ENCODE results near the gene CEND1.
A peak's percentile ranks its signal among the peaks of the same experiment; 100 is the strongest.

CEND1 gene

DNA sequence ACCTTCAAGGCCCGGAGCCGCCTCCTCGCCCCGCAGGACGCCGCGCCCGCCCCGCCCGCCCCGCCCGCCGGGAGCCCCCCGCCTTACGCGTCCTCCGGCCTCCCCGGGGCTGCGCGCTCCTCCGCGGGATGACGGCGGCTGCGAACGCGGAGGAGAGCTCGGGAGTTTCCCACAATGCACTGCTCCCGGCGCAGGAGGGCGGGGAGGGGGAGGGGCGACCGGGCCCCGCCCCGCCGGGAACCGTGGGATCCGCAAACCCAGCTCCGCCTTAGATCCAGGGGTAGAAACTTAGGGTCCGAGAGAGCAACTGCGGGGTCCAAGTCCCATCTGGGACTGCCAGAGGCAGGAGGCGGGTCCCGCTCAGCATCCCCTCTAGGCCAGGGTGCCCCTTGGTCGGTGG lies at the start of gene CEND1:
Gene CEND1, minus strand, starts transcription at position 148 of the 400 bp plus-strand sequence. CDS start 1,514 bp downstream, outside the sequence.
- no peak for DNase-seq (ENCODE audit: low spot score)

DNA sequence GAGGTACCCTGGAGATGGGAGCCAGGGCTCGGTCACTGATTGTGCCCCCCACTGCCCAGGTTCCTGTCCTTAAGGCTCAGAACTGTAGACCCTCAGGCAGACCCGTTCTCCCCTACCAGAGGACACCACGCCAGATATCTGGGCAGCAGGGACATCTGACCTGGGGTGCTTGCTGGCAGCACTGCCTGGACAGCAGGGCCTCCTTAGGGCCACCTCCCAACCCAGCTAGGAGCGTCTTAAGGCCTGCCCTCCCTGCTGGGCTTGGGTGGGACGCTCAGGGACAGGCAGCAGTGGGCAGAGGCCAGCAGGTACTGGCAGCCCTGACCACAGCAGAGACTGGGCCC lies 49.4 kb upstream of the CEND1 start:
- no peak for DNase-seq (ENCODE audit: low spot score)

DNA sequence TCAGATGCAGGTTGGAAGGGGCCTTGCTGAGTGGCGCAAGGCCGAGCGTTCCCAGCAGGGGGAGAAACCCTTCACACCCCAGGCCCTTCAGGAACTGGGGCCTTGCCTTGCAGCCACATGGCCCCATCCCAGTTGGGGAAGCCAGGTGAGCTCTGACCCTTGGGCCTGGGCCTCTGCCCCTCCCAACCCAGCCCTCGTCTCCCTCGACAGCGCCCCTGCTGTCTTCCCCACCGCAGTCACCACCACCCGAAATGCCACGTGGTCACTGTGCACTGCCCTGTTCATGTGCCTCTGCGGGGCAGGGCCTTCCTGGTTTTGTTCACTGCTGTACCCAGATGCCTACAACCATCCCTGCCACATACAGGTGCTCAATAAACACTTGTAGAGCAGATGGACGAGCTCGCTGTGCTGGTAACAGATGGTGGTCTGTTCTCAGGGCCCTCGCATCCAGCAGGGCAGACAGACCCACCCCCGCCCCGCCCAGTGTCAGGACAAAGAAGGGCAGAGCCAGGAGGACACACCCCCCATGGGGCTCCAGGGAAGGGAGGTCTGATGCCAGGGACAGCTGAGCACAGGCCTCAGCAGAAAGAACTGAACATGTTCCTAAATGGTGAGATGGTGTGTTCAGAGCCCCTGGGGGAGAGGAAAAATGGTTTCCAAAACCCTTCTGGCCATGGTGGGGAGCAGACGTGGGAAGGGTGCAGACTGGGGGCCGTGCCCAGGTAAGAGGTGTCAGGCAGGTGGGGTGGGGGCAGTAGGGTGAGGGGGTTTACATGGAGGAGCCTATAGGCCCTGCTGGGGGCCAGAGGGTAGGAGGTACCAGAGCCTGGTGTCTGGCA lies 48.8 kb upstream of the CEND1 start:
- no peak for DNase-seq (ENCODE audit: low spot score)

DNA sequence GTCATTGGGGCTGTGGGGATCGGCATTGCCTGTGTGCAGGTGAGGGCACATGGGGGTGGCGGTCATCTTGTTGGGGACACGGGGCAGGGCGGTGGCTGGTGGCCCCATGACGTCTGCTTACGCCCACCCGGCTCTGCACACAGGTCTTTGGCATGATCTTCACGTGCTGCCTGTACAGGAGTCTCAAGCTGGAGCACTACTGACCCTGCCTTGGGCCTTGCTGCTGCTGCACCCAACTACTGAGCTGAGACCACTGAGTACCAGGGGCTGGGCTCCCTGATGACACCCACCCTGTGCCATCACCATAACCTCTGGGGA lies 48.1 kb upstream of the CEND1 start:
- DNase-seq (ENCODE audit: low spot score): no peak

DNA sequence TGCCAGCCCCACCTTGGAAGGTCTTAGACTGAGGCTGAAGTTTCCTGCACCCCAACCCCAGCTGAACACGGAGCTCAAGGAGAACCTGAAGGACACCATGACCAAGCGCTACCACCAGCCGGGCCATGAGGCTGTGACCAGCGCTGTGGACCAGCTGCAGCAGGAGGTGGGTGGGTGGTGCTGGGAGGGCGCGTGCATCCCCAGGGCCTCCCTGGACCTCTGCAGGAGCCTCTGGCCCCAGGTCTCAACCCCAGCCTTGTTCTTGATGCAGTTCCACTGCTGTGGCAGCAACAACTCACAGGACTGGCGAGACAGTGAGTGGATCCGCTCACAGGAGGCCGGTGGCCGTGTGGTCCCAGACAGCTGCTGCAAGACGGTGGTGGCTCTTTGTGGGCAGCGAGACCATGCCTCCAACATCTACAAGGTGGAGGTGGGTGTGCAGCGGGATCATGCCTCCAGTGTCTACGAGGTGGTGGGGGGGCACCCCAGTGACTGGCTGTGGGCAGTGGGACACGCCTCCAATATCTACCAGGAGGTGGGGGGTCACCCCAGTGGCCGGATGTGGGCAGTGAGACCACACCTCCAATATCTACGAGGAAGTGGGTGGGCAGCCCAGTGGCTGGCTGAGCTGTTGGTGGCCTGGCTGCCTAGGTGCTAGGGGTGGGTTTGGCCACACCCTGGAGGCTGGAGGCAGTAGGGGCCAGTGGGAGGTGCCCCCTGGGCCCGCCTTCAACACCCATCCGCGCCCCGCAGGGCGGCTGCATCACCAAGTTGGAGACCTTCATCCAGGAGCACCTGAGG lies 47.5 kb upstream of the CEND1 start:
- DNase-seq (ENCODE audit: low spot score): no peak

DNA sequence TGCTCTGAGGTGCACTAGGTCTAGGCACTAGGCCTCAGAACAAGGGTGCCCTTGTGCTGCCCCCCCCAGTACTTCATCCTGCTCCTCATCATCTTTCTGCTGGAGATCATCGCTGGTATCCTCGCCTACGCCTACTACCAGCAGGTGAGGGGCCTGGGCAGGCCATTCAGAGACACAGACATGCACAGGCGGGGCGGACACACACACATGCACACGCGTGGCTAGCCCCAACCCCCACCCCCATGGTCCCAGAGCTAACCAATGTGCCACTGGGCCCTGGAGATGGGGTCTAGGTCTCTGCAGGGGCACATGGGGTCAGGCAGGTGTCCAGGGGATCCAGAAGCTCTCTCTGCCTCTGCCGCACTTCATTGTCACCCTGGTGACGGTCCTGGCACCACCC lies 46.8 kb upstream of the CEND1 start:
- no peak for DNase-seq (ENCODE audit: low spot score)

DNA sequence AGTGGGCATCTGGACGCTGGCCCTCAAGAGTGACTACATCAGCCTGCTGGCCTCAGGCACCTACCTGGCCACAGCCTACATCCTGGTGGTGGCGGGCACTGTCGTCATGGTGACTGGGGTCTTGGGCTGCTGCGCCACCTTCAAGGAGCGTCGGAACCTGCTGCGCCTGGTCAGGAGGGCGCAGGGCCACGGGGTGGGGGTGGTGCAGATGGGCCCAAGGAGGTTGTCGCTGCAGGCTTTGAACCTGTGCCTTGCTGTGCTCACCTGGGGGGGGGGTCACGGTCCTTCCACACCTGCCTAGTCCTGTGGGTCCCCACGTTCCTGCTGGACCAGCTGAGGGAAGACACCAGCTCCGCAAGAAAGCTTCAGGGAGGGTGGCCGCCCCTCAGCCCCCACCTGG lies 46.4 kb upstream of the CEND1 start:
- no peak for DNase-seq (ENCODE audit: low spot score)

DNA sequence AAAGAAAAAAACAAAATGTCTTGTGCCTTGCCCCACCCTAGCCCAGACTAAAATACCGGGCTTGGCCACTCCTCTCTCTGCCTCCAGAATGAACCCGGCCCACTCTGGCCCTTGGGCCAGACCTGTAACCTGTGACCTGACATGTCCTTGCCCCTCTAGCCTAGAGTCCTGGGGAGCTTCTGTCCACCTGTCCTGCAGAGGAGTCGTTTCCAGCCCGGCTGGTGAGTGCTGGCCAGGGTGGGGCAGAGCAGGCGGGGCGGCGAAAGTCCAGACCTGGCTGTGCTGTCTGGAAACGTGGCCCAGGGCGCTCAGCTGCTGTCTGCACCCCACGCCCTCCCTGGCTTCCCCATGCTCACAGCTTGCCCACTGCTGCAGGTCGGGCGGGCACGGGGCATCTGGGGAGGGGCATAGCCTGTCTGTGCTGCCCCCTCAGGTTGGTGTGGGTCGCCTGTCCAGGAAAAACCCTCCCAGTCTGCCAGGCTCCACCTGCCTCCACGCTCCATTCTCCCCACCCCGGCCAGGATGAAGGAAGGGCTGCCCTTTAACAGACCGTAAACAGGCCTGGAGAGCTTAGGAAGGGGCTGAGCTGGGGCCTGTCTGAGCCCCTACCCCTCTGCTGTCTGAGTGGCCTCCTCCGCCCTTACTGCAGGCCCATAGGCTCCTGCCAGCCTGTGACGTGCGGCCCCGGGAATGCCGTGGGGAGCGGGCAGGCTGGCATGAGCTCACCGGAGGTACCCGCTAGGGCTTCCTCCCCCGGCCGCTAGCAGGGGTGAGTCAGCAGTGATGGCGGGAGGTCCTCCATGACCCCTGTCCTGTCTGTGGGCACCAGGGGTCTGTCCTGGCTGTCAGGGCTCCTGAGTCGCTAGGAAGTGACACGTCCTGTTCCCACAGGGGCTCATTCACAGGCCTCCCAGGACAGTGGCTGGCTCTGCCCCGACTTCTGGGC lies 44.8 kb upstream of the CEND1 start:
- DNase-seq (ENCODE audit: low spot score): peak; percentile 87

DNA sequence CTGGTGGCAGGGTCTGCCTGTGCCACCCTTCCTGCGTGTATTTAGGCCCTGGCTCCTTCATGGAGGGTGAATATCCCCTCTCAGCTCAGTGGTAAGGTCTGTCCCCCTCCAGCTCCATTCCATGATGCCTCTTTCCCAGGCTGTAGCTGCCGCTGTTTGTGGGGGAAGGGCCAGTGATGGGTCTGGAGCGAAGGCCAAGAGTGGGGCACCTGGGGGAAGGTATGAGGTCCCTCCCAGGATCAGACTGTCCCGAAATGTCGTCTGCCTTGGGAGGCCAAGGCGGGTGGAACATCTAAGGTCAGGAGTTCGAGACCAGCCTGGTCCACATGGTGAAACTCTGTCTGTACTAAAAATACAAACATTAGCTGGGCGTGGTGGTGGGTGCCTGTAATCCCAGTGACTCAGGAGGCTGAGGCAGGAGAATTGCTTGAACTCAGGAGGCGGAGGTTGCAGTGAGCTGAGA lies 44.0 kb upstream of the CEND1 start:
- no peak for DNase-seq (ENCODE audit: low spot score)

DNA sequence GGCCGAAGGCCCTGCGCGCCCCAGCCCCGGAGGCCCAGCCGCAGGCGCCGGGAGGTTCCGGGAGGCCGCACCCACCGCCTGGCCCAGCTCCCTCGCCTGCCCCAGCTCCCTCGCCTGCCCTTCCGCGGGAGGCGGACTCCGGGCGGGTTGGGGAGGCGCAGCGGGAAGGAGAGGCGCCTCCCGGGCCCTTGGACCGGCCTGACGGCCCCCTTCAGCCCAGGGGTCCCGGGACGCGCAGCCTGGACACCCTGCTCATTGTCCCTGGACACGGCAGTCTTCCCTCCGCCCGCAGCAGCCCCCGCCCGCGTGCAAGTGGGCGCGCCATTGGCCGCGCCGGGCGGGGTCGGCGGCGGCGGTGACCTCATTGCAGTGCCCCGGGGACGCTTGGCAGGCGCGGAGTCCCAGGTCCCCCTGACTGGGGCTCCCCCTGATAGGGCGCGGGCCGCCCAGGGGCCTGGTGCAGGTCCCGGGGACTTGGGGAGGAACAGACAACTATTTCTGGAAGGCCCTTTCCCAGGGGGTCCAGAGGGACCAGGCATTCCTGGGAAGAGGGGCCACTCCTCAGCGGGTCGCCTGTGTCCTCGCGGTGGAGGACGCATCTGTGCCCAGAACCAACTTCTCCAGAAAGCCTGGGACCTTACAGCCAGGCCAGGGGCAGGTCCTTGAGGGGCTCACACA lies 43.4 kb upstream of the CEND1 start:
- DNase-seq (ENCODE audit: low spot score): no peak

DNA sequence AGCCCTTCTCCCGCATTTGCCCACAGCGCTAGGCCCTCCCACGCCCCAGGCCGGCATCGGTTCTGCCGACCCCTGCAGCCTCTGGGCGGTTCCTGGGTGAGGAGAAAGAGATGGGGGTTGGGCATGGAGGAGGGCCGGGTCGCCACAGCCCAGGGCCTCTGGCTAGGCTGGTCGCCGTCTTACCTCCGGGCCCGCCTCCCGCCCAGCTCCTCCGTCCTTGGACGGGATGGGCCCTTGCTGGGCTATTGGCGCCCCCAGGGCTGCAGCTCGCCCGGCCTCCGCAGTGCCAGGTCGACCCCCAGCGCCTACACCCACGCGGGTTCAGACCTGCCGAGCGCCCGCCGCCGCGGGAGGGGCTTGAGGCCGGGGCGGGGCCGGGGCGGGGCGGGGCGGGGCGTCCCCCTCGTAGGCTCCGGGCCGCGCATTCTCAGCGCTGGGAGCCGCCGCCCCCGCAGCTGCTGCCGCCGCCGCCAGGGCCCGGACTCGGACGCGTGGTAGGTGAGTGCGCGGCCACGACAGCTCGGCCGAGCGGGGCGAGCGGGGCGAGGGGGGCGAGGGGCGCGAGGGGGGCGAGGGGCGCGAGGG lies 42.7 kb upstream of the CEND1 start, which contains the start of gene CD151:
Gene CD151, plus strand, starts transcription at position 424 of the 585 bp plus-strand sequence. CDS start 3,118 bp downstream, outside the sequence.
- DNase-seq (ENCODE audit: low spot score): no peak

DNA sequence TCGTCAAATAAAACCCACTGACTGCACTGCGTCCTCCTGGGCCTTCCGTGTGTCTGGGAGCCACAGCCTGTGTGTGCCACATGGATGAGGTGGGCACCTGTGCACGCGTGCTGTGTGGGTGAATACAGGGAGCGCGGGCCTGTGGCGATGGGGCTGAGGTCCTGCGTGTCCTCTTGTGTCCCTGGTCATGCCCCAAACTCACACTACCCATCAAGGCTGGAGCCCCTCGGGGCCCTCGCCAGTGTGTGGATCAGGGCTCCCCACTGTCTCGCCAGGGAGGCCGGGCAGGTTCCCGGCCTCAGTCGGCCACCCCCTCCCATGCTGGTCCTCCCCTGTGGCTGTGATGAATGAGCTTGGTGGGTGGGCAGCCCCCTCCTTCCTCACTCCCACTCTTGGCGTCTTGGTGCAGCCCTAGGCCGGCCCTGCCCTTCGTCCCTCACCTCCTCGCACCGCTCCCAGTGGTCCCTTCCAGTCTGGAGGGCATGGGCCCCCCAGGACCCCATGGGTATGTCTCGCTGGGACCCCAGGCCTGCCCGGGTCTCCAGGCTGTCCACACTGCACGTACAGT lies 42.2 kb upstream of the CEND1 start:
- DNase-seq (ENCODE audit: low spot score): no peak

DNA sequence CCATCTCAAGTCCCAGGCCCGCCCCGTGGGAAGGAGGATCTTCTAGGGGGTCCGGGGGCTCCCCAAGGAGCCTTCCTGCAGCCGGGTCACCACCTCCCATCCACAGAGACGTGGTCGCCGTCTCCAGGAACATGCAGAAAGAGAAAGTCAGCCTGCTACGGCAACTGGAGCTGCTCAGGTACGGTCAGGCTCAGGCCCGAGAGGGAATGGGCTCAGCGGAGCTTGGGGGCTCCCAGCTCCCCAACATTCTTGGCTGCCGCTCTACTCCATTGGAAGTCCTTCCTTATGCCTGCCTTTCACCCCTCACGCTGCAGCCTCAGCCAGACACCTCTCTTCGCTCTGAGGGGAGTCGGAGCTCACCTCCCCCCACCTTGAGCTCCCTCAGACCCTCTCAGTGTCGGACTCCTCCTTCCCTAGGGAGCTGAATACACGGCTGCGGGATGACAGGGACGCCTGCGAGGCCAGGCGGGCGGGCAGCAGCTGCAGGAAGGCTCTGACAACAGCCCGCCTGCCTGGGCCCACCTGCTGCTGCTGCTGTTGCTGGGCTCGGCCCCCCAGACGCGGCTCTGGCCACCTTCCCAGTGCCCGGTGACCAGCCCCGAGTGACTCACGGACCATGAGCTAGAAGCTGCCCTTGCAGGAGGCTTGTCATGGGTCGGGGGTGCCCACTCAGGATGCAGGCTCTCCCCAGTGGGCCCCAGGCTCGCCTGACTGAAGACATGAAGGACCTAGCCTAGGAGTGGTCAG lies 41.4 kb upstream of the CEND1 start:
- DNase-seq (ENCODE audit: low spot score): no peak

DNA sequence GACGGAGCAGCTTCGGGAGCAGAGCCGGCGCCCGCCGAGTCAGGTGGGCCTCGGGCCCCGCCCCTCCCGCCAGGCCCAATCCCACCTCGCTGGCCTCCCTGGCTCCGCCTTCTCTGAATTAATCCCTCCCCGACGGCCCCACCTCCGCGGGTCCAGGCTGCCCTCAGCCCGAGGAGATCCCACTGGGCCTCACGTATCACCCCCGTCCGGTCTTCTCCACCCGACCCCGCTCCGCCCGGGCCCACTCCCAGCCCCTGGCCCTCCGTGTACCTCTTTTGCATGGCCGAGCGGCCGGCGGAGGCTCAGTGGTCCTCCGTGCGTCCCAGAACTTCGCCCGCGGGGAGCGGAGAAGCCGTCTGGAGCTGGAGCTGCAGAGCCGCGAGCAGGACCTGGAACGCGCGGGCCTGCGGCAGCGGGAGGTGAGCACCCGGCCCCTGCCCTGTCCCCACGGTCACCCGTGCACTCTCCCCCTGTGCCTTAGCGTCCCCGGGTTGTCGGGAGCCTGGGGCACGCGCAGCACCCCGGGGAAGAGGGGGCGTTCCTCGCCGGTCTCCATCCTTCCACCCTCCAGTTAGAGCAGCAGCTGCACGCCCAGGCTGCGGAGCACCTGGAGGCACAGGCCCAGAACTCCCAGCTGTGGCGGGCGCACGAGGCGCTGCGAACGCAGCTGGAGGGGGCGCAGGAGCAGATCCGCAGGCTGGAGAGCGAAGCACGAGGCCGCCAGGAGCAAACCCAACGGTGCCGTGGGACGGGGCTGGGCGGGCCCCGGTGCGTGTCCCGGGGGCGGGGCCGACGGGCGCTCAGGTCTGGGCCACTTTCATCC lies 40.6 kb upstream of the CEND1 start:
- DNase-seq (ENCODE audit: low spot score): no peak

DNA sequence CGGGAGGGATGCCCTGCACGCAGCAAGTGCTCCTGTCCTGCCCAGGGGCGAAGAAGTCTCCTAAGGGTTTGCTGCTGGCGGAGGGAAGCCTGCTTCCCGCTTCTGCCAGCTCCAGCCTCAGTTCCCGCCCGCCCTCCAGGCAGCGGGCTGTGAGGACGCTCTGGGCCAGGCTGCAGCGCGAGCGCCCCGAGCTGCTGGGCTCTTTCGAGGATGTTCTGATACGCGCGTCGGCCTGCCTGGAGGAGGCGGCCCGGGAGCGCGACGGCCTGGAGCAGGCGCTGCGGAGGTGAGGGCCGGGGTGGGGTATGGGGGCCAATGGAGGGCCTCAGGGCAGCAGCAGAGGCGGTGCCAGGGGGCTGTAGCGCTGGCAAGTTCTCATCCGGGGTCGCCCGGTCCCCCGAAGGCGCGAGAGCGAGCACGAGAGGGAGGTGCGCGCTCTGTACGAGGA lies 40.0 kb upstream of the CEND1 start:
- DNase-seq (ENCODE audit: low spot score): no peak

DNA sequence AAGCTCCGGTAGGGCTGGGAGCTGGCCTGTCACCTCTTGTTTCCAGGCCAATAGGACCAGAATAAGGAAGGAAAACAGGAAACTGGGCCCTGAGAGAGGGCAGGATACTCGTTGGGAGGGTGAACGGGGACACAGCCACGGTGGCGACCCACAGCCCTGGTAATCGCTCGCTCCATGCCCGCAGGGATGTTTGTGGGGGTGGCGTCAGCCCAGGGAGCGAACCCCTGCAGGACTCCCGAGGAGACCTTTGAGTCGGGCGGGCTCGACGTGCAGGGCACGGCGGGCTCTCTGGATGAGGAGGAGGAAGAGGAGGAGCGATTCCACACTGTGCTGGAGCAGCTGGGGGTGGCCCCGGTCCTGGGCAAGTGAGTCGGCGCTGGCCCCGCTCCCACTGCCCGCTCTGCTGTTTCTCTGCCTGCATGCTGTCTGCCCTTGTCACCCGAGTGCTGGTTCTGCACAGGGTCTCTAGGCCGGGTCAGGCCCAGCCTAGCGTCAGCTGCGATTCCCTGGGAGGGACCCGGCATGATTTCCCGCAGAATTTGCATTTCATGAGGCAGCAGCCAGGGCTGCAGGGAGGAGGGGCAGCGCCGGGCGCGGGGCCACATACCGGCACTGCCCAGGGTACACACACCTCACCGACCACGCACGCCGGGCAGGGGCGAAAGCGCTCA lies 39.4 kb upstream of the CEND1 start:
- DNase-seq (ENCODE audit: low spot score): no peak

DNA sequence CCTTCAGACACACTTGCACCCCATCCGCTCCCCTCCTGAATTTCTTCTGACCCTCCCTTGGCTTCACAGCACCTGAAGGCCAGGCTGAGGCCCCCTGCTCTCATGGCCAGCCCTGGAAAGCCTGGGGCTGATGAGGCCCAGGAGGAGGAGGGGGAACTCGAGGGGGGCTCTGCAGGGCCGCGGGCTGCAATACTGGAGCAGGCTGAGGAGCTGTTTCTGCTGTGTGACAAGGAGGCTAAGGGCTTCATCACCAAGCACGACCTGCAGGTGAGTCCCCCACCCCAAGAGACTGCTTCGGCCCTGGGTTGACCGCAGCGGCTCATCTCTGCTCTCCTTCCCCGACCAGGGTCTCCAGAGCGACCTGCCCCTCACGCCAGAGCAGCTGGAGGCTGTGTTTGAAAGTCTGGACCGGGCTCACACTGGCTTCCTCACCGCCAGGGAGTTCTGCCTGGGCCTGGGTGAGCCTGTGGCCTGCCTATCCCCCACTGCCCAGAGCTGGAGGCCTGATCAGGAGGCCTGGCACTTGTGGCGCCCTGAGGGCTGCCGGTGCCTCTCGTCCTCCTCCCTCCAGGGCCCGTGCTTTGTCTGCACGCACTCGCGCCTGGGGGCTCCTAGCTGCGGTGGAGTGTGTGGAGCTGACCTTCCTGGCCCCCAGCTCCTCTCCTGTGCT lies 38.8 kb upstream of the CEND1 start:
- no peak for DNase-seq (ENCODE audit: low spot score)

DNA sequence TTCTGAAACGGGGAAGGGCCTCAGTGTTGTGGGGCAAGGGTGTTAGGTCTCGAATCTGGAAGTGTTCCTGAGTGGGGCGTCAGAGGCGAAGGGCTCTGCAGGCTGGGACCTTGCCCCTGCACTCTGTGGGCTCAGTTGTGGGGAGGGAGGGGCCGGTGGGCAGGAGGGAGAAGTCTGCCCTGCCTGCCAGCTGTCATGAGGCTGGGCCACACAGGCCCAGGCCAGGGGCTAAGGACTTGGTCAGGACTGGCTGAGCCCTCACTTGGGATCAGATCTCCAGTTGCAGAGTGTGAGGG lies 38.0 kb upstream of the CEND1 start, which contains the start of gene CRACR2B:
Gene CRACR2B, plus strand, starts transcription at position 23 of the 296 bp plus-strand sequence. CDS start 689 bp downstream, outside the sequence.
- DNase-seq (ENCODE audit: low spot score): no peak
